Colonic mucosa (tissue), 4 donors: ENCODE measurements around the gene KCNG1. TPM values are rescaled to one million over a fixed set of nuclear protein-coding genes. Genes with fewer than 3 reads are reported as not detected.

ENCODE experiments used
- DNase-seq: peaks from one replicate; pipeline ENCODE4 v3.0.0-alpha.2; 2020
- H3K27ac ChIP-seq: fragments of 200-600 bp; one replicate; pipeline ENCODE4 v1.8.0; 2021
- H3K27me3 ChIP-seq: fragments of 200-600 bp; one replicate; pipeline ENCODE4 v1.8.0; 2021
- H3K36me3 ChIP-seq: fragments of 200-600 bp; one replicate; pipeline ENCODE4 v1.8.0; 2021
- H3K4me1 ChIP-seq: fragments of 200-600 bp; one replicate; pipeline ENCODE4 v1.8.0; 2021; ENCODE audit warnings: mild to moderate bottlenecking
- H3K4me3 ChIP-seq: fragments of 200-600 bp; one replicate; pipeline ENCODE4 v1.8.0; 2021
- H3K9ac ChIP-seq, 2 donors: one replicate each; pipeline ENCODE4 v1.7.0; 2013; ENCODE audit warnings: control low read depth in 2 of 2, low read depth in 2 of 2, low read length in 2 of 2
- H3K9me3 ChIP-seq: fragments of 200-600 bp; one replicate; pipeline ENCODE4 v1.8.0; 2021
- intact Hi-C: fragments of 100-400 bp; cut with DNase I; formaldehyde crosslinking; loops from one replicate; pipeline ENCODE4 v1.14.1; 2022
- total RNA-seq, 2 donors: library from RNA; stranded (reverse); fragmentation: NEBNext Ultra II Directional in 1 of 2; extraction: Animal tissue kit (Norgen Biotek cat#: 25700) in 1 of 2; gene quantifications; one replicate each; pipeline ENCODE4 v1.2.1, GENCODE V29; 2021
- TF ChIP-seq, protein P1 (sequence below): fragments of 200-600 bp; IDR thresholded peaks from one replicate; pipeline ENCODE4 v1.8.0; 2022; ENCODE audit warnings: antibody characterized with exemption, mild to moderate bottlenecking
- donor health status: healthy.
- donor health status: DM: no; HTN: no; CAD: no.
- donor health status: DM: no; HTN: no; CAD: no.

KCNG1 gene
- total RNA-seq, 2 donors from 2014 or later, result 5.8 to 10.3 TPM

DNA sequence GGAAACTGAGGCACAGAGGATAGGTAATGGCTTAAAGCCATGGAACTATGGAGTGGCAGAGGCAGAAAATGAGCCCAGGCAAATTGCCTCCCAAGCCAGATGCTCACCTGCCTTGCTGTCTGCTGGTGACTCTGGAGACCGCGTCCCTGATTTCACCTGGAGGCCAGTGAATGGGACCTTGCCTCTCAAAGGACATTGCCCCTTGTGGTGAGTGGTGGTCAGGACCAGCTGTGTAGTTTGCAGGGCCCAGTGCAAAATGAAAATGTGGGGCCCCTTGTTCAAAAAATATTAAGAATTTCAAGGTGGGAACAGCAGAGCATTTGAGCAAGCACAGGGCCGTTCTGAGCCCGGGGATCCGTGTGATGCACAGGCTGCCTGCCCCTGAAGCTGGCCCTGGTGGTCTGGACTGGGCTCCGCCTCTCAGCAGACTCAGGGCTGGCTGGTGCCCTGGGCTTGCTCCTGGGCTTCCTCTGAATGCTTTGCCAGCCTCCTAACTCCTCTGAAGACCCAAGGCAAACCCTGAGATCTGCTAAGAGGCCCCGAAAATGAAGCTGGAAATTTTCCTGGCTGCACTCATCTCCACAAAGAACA, 19.8 kb upstream of the KCNG1 start:
- TF ChIP-seq, protein P1, sequence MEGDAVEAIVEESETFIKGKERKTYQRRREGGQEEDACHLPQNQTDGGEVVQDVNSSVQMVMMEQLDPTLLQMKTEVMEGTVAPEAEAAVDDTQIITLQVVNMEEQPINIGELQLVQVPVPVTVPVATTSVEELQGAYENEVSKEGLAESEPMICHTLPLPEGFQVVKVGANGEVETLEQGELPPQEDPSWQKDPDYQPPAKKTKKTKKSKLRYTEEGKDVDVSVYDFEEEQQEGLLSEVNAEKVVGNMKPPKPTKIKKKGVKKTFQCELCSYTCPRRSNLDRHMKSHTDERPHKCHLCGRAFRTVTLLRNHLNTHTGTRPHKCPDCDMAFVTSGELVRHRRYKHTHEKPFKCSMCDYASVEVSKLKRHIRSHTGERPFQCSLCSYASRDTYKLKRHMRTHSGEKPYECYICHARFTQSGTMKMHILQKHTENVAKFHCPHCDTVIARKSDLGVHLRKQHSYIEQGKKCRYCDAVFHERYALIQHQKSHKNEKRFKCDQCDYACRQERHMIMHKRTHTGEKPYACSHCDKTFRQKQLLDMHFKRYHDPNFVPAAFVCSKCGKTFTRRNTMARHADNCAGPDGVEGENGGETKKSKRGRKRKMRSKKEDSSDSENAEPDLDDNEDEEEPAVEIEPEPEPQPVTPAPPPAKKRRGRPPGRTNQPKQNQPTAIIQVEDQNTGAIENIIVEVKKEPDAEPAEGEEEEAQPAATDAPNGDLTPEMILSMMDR, result no peak
- DNase-seq, result no peak
- Histone ChIP-seq H3K27ac (no peak overlapping the region), H3K4me1 (no peaks in the 10 kb centered on the region), H3K36me3 (no peaks in the 10 kb centered on the region), H3K9ac (no peak overlapping the region), H3K9me3 (no peaks in the 10 kb centered on the region), H3K27me3 (no peaks in the 10 kb centered on the region), H3K4me3 (no peak overlapping the region)
- intact Hi-C loops, result no loop called here

DNA sequence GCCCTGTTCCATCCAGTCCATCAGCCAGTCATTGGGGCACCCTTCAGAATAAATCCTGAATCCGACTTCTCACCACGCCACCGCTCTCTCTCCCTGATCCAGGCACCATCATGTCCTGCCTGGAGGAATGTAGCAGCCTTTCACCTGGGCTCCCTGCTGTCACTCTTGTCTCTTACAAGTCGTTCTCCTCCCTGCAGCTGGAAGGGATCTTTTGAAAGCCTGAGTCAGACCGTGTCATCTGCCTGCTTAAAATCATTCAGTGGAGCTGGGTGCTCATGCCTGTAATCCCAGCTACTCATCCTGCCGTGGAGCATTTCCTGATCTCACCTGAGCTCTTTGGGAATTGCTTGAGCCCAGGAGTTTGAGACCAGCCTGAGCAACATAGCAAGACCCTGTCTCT, 19.2 kb upstream of the KCNG1 start:
- no peak overlapping the region for H3K9ac ChIP-seq
- H3K4me1 ChIP-seq, result no peaks in the 10 kb centered on the region
- H3K4me3 ChIP-seq, result no peak overlapping the region
- no peaks in the 10 kb centered on the region for H3K9me3 ChIP-seq
- TF ChIP-seq, protein P1, result no peak
- intact Hi-C loops, result no loop called here
- DNase-seq, result no peak
- H3K27me3 ChIP-seq, result no peaks in the 10 kb centered on the region
- no peak overlapping the region for H3K27ac ChIP-seq
- no peaks in the 10 kb centered on the region for H3K36me3 ChIP-seq

GRCh38 chr20:51037532-51038115, 14.7 kb upstream of the KCNG1 start:
- intact Hi-C loops, result no loop called here
- Histone ChIP-seq H3K9me3 (no peaks in the 10 kb centered on the region), H3K4me1 (no peaks in the 10 kb centered on the region), H3K27ac (no peak overlapping the region), H3K9ac (no peak overlapping the region), H3K36me3 (no peaks in the 10 kb centered on the region), H3K27me3 (no peaks in the 10 kb centered on the region), H3K4me3 (no peak overlapping the region)
- TF ChIP-seq, protein P1, result no peak
- no peak for DNase-seq

DNA sequence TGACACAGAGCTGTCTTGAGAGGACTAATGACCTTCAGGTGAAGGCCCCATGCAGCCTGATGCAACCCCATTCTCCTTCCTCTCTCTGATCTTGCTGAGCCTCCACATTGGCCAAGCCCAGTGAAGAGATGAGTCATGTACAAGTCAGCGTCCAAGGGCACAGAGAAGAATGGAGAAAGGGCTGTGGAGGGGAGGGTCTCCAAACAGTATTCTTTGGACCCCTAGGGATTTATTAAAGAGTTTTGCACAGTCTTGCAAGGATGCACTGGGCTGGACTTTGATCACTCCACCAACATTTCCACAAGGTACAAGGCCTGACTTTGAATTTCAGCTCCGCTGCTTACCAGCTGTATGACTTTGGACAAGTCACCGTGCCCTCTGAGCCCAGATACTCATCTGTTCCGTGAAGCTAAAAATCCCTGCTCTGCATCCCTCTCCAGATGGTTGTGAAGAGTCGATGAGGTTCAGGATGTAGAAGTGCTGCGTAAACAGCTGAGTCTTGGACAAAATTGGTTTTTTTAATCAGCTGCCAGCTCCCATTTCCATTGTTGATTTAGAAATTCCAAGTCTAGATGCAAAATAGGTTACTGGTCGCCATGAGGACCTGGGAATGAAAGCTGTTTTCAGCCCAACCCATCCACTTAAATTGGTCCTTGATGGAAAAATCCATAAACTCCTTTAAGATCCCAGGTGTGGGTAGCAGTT, 14.1 kb upstream of the KCNG1 start:
- no peaks in the 10 kb centered on the region for H3K4me1 ChIP-seq
- no peaks in the 10 kb centered on the region for H3K27me3 ChIP-seq

DNA sequence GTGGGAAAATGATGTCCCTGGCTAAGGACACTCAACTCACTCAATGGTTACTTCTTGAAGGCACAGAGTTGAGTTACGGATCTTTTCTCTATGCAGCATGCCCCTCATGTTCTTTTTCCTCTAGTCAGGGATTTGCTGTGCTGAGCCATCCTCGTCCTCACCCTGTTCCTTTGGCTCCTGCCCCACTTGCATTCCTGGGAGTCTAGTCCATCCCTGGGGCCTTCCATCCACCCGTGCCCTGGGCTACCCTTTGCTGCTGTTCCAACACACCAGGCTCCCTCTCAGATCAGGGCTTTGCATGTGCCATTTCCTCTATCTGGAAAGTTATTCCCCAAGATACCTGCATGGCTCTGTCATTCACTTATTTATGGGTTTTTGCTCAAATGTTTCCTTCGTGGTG, 13.3 kb upstream of the KCNG1 start:
- TF ChIP-seq, protein P1, result no peak
- Histone ChIP-seq H3K27me3 (no peaks in the 10 kb centered on the region), H3K4me3 (no peak overlapping the region), H3K4me1 (no peaks in the 10 kb centered on the region), H3K9ac (no peak overlapping the region), H3K27ac (no peak overlapping the region), H3K9me3 (no peaks in the 10 kb centered on the region), H3K36me3 (no peaks in the 10 kb centered on the region)
- intact Hi-C loops, result no loop called here
- DNase-seq, result no peak

More for the DNA sequence above, 14.1 kb upstream of the KCNG1 start:
- Histone ChIP-seq H3K9ac (no peak overlapping the region), H3K27ac (no peak overlapping the region), H3K9me3 (no peaks in the 10 kb centered on the region), H3K4me3 (no peak overlapping the region), H3K36me3 (no peaks in the 10 kb centered on the region)
- TF ChIP-seq, protein P1, result no peak
- DNase-seq, result no peak
- intact Hi-C loops, result no loop called here
